ENCODE measurements around the gene UBA7.
"Not testable (repeated sequence)": the region's sequence is repeated elsewhere in the genome, so short reads cannot be mapped to it uniquely, and the experiment has no call there.

UBA7 gene

DNA sequence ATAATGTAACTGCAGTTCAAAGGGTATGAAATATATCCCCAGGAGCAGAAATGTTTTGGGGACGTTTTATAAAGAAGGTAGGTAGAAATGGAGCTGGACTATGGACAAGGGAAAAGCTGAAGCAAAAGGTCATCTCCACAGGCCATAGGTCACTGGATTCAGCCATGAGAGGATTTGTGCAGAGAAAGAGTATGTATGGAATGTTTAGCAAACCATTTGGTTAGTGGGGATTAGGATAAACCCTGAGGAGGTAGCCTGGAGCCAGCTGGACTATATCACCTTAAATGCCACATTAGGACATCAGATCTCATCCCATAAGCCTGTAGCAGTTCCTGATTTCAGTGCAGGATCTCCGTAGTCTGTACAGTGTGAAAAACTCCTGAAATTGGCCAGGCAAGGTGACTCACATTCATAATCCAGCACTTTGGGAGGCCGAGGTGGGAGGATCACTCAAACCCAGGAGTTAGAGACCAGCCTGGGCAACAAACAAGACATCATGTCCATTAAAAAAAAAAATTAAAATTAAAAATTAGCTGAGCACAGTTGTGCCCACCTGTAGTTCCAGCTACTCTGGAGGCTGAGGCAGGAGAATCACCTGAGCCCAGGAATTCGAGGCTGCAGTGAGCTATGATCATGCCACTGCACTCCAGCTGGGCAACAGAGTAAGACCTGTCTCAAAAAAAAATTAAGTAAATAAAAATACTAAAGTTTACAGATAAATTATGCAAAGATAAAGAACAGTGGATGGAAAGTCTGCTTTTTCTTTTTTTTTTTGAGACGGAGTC lies 32.1 kb downstream of the UBA7 start:
- TF ChIP-seq, protein P1, sequence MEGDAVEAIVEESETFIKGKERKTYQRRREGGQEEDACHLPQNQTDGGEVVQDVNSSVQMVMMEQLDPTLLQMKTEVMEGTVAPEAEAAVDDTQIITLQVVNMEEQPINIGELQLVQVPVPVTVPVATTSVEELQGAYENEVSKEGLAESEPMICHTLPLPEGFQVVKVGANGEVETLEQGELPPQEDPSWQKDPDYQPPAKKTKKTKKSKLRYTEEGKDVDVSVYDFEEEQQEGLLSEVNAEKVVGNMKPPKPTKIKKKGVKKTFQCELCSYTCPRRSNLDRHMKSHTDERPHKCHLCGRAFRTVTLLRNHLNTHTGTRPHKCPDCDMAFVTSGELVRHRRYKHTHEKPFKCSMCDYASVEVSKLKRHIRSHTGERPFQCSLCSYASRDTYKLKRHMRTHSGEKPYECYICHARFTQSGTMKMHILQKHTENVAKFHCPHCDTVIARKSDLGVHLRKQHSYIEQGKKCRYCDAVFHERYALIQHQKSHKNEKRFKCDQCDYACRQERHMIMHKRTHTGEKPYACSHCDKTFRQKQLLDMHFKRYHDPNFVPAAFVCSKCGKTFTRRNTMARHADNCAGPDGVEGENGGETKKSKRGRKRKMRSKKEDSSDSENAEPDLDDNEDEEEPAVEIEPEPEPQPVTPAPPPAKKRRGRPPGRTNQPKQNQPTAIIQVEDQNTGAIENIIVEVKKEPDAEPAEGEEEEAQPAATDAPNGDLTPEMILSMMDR (IDR thresholded peaks at IDR 0.05; ENCODE audit: borderline replicate concordance, control extremely low read depth, extremely low read depth, insufficient read depth, missing control alignments), result no peak
- in situ Hi-C loops (cut with MboI; ENCODE audit: low sequenced_read_pairs, unreplicated experiment), result no loop called here
- no peak for DNase-seq (ENCODE audit: low spot score)

DNA sequence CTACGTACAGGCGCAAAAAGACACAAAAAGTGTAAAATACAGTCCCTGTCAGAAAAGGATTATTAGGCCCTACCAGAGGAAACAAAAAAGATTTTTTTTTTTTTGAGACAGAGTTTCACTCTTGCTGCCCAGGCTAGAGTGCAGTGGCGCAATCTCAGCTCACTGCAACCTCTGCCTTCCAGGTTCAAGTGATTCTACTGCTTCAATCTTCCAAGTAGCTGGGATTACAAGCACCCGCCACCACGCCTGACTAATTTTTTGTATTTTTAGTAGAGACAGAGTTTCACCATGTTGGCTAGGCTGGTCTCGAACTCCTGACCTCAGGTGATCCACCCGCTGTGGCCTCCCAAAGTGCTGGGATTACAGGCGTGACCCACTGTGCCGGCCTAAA lies 32.8 kb downstream of the UBA7 start:
- in situ Hi-C loops (cut with MboI; ENCODE audit: low sequenced_read_pairs, unreplicated experiment); DNase-seq (ENCODE audit: low spot score): not testable (repeated sequence)

DNA sequence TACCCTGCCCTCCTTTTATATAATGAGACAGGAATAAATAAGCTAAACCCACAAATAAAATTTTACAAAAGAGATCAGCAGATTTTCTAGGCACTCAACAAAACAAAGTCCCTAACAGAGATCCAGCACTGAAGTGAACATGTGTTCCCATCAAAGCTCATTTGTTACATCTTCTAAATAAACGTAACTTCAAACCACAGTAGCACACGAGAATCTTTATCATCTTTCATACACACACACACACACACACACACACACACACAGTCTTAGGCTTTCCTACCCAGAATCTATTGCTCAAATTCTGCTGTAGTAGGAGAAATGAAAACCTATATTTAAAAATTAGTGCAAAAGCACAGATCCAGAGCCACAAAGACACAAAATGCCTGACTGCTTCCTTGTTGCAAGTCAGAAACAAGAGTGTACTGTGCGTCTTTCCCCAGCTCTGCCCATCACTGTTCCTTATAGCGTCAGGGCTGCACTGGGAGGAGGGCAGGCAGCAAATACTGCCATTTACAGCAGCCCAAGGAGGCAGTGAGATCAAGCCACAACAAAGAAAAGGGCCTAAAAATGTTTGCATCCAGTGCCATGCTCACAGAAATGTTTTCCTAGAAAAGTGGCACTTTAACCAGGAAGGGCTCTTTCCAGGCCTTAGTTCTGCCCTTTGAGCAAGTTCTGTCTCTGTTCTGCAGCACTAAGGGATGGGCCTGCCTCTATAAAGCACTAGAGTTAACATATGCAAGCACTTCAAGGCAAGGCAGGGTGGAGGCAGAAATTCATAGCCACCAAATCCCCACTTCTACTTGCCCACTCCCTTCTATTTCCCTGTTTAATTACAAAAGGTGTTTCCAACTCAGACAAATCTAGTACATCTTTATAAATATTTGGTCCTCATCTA lies 33.4 kb downstream of the UBA7 start:
- DNase-seq (ENCODE audit: low spot score), result no peak
- in situ Hi-C loops (cut with MboI; ENCODE audit: low sequenced_read_pairs, unreplicated experiment), result no loop called here
- TF ChIP-seq, protein P1 (IDR thresholded peaks at IDR 0.05; ENCODE audit: borderline replicate concordance, control extremely low read depth, extremely low read depth, insufficient read depth, missing control alignments), result no peak

DNA sequence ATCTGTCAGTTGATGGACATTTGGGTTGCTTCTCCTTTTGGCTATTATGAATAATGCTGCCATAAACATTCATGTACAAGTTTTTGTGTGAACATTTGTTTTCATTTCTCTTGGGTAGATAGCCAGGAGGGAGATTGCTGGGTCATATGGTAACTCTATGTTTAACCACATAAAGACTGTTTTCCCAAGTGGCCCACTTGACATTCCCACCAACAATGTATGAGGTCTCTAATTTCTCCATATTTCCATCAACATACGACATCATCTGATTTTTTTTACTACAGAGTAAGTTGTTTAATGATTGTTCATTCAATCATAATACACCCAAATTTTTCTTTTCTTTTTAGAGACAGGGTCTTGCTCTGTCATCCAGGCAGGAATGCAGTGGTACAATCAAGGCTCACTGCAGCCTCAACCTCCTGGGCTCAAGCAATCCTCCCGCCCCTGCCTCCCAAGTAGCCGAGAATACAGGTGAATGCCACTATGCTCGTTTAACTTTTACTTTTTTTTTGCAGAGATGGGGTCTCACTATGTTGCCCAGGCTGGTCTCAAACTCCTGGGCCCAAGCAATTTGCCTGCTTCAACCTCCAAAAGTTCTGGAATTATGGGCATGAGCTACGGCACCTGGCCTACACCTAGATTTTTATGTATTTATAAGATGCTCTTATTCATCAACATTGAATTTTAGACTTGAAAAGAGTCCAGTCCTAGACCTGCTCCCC lies 34.2 kb downstream of the UBA7 start:
- DNase-seq (ENCODE audit: low spot score), result no peak
- in situ Hi-C loops (cut with MboI; ENCODE audit: low sequenced_read_pairs, unreplicated experiment), result no loop called here
- TF ChIP-seq, protein P1 (IDR thresholded peaks at IDR 0.05; ENCODE audit: borderline replicate concordance, control extremely low read depth, extremely low read depth, insufficient read depth, missing control alignments), result no peak

DNA sequence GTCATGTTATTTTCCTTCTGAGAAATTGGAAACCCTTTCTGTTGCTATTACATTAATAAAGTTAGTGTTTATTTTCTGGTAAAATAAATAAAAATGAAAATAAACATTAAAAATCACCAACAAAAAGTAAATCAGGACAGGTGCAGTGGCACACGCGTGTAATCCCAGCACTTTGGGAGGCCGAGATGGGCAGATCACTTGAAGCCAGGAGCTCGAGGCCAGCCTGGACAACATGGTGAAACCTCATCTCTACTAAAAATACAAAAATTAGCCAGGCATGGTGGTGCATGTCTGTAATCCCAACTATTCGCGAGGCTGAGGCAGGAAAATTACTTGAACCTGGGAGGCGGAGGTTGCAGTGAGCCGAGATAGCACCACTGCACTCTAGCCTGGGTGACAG lies 37.7 kb downstream of the UBA7 start:
- in situ Hi-C loops (cut with MboI; ENCODE audit: low sequenced_read_pairs, unreplicated experiment); DNase-seq (ENCODE audit: low spot score): not testable (repeated sequence)

DNA sequence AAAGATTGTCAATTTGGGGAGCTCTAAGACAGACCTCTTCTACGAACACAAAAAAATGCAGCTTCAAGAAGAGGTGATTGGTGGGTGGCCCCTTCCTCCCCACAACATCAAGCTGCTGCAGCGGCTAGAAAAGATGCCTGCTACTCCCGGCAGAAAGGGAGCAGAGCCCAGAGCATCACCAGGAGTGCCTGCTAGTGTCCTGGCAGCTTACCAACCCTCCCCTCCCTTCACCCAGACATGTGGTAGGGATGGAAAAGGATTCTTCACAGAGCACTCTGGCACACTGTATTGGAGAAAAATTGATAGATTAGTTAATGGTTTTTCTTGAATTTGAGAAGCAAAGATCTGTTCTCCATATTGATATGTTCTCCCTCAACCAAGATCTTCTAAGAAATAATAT lies 38.2 kb downstream of the UBA7 start:
- no peak for DNase-seq (ENCODE audit: low spot score)
- TF ChIP-seq, protein P1 (IDR thresholded peaks at IDR 0.05; ENCODE audit: borderline replicate concordance, control extremely low read depth, extremely low read depth, insufficient read depth, missing control alignments), result no peak
- in situ Hi-C loops (cut with MboI; ENCODE audit: low sequenced_read_pairs, unreplicated experiment), result no loop called here

DNA sequence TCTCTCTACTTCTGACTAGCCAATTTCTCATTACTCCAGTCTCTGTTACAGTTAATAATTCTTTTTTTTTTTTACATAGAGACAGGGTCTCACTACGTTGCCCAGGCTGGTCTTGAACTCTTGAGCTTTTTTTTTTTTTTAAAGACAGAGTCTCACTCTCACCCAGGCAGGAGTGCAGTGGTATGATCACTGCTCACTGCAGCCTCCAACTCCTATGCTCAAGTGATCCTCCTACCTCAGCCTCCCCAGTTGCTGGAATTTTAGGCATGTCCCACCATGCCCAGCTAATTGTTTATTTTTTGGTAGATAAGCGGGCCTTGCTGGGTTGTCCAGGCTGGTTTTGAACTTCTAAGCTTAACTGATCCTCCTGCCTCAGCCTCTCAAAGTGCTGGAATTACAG lies 41.0 kb downstream of the UBA7 start:
- TF ChIP-seq, protein P1 (IDR thresholded peaks at IDR 0.05; ENCODE audit: borderline replicate concordance, control extremely low read depth, extremely low read depth, insufficient read depth, missing control alignments), result no peak
- in situ Hi-C loops (cut with MboI; ENCODE audit: low sequenced_read_pairs, unreplicated experiment), result no loop called here
- no peak for DNase-seq (ENCODE audit: low spot score)
